ENCODE data around the gene DUOXA2.
"Not testable (repeated sequence)": the region's sequence is repeated elsewhere in the genome, so short reads cannot be mapped to it uniquely, and the experiment has no call there.

DUOXA2 gene

GRCh38 chr15:45097466-45097865 is 16.7 kb upstream of the DUOXA2 start:
- DNase-seq = no peak

DNA sequence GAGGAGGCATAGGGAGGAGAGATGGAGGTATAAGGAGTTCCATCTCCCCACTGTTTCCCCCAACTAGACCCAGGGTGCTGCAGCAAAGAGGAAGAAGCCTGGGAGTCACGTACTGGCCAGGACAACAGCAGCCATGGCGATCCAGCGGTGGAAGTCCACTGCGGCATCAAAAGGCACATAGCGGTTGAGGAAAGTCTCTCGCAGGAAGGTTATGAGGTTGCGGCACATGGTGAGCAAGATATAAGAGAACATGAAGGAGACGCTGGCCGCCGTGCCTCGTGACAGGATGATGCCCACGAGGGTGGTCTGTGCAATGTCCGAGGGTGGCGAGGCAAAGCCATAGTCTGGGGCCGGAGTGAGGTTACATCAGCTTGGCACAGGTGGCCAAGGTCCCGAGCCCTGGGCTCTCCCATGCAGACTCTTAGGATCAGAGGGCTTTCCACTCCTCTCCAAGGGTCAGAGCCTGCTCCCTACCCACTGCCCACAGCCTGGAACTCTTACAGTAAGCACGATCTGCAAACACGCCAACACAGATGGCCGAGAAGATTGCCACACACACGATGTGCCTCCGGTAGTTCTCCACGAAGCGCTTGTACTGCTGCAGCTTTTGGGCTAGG is 14.5 kb upstream of the DUOXA2 start:
- no peak for DNase-seq

DNA sequence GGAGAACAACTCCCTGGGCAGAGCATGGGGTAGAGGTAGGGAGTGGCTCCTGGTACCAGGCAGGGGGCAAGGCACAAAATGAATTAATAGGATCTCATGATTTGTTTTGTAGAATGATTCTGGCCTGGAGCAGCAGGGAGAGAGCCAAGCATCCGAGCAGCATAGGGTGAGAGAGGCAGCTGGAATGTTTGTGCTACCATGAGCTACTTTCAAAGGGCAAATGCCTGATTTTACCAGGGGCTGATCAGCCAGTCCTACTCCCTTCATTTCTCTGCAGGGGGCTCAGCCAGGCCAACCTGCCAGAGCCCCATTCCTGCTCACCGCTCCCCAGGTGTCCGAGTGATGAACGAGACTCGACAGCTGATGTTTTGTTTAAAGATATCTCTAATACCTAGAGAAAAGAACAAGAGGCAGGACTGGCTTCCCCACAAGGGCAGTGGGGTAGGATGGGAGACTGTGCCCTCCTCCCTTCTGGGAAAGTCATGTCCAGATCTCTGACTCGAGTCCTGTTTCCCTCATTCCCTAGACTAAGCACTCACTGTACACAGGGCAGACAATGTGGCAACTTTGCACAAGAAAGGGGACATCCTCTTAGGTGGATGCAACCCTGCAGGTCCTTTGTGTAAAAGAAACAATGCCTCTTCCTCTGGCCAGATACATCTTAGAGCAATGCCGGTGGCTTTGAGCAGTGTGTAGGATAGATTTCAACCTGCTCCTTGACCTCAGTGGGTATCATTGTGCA is 13.1 kb upstream of the DUOXA2 start:
- no peak for DNase-seq

- DNase-seq = no peak
These were observed 12.4 kb upstream of the DUOXA2 start for GRCh38 chr15:45101749-45102148.

DNA sequence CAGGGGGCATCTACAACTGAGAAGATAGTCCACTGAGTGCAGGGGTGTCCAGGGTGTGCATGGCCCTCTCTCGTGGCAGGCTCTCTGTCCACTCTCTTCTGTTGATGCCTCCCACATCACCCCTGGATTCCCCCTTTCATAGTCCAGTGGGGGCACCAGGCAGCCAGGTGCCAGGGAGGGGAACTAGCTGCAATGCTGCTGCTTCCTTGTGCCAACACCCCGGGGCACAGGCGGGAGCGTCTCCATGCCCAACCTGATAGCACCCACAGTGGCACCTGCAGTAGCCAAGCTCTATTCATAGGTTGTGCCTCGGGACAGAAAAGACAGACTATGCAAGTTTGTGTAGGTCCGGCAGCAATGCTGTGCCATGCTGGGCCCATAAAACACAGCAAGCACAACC is 11.9 kb upstream of the DUOXA2 start:
- DNase-seq = no peak

- not testable (repeated sequence) for DNase-seq
These were observed 10.0 kb upstream of the DUOXA2 start for GRCh38 chr15:45104170-45104569.

DNA sequence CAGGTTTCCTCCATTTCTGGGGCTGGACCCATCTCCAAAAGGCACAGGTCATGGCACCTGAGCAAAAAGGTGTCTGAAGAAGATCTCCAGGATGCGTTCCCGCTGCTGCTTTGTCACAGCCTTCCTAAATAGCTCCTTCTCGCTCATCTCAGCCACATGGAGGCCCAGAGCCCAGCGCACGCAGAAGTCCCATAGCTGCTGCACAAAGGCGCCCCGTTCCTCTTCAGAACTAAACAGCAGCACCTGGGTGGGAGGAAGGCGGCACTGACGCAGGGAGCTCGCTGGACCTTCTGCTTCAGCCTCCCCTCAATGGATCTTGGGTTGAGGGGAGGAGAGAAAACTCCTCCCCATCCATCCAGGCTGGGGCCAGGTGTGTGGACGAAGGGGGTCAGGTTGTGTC is 8.5 kb upstream of the DUOXA2 start:
- DNase-seq = no peak

DNA sequence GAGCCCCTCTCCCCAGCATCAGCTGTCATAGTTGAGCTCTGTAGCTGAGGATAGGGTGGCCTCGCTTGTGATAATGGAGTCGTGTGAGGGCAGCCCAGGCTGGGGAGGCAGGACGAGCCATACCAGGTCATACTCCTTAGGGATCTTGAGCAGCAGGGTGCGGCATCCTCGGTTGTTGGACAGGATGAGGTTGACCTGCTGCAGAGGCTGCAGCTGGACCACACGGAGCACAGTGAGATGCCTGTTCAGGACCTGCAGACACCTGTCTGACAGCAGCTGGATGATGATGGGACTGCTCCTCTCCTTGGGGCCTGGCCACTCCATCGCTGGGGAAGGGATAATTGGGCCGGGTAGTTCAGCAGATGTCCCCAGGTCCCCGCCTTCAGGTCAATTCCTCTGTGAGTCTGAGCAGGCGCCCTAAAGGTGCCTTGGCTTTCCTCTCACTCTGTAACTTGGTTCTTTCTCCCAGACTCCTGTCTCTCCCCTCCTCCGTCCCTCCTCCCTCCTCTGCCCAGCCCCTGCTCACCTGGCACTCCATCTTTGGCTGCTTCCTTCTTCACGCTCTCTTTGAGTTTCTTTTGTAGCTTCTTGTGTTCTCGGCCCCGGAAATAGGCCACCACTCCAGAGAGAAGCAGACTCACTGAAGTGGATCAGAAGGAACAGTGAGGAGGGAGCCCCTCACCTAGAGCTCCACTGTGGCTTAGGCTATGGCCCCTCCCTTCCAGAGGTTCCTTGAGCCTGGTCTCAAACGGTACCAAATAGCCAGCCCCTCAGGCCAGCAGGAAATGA is 7.9 kb upstream of the DUOXA2 start:
- DNase-seq = no peak

- no peak for DNase-seq
These were observed 6.0 kb upstream of the DUOXA2 start for GRCh38 chr15:45107941-45108630.

- no peak for DNase-seq
These were observed 3.8 kb upstream of the DUOXA2 start for GRCh38 chr15:45110256-45110820.

- no peak for DNase-seq
These were observed 2.6 kb upstream of the DUOXA2 start for GRCh38 chr15:45111390-45112142.

DNA sequence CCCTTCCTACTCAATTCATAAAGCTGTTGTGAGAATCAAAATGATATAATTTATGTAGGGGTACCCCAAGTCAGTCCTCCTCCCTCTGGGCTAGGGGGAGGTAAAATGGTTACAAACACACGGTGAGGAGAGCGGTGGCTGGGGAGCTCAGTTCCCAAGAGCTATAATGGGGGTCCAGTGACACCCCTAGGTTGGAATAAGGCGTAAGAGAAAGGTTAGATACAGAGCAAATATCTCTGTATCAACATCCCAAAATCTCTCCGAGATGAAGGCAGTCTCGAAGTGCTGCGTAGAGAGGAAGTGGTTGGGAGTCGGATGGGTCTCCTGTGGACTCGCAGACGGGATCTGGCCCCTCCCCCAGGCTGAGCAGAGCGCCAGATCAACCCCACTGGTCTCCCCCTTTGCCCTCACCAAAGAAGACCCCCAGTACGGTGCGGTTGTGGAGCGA is 2.0 kb upstream of the DUOXA2 start:
- DNase-seq = no peak

DNA sequence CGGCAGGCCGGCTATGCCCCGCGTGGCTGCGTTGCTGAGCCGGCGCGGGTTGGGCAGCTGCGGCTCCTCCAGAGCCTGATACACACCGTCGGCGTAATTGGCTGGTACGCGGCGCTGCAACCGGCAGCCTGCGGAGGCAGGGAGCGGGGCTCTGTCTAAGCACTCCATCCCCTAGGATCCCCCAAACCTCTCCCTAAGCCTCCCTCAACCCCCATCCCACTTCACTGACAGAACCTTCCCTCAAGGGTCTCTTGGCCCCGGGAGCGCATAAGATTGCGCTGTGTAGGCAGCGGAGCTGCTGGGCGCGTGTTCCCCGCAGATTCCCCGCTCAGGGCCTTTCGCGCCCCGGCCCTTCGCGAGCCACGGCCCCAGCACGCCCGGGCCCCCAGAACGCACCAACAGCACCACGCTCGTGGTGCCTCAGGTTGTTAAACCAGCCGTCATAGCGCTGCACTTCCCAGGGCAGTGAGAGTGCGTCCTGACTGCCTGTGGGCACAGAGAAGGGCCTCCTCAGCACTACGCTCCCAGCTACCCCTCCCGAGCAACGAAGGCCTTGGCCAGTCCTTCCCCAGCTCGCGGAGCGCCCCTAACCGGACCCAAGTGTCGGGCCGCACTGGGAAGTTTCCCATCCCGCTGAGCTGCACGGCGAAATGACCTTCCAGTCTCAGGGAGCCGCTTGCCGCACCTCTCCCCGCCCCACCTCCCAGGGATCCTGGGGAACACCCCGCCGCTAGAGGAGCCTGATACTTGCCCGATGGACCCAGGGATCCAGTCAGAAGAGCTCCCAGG is 1.3 kb upstream of the DUOXA2 start:
- no peak for DNase-seq

- DNase-seq = no peak
These were observed 641 bp upstream of the DUOXA2 start for GRCh38 chr15:45113380-45113990.

DNA sequence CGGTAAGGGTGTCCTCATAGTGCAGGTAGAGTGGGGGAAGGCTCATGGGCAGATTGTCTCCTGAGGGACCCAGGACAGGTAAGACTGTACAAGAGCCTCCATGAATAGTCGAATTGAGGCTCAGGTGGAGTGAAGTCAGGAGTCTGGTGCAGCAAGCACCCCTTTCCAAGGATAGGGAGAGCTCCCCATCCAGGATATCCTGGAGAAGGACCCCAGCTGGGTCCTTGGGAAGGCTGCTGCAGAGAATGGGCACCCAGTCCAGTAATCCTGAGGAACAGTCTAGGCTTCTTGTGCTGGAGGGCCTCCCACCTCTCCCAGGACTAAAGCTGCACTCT is 592 bp downstream of the DUOXA2 start:
- no peak for DNase-seq

DNA sequence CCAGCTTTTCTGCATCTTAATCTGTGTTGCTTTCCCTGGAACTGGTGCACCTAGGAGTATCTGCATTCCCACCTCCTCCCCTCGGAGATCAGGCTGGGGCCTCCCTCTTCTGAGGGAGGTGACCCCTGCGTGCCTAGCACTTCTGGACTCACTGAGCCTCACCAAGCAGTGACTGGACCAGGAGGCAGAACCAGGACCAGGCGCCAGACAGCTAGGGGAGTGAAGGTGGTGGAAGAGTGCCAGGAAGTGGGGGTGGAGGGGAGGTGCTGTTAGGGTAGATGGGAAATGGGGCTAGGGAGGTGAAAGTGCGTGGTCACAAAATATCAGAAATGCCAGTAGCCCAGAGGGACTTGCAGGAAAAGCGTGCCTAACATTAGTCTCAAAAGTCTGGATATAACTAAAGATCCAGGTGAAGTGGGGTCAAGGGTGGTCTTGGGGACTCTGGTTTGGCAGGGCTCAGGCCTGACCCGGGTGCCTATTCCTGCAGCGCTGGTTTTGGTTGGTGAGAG is 1.2 kb downstream of the DUOXA2 start:
- no peak for DNase-seq

- no peak for DNase-seq
These were observed 1.9 kb downstream of the DUOXA2 start for GRCh38 chr15:45116006-45116481.

DNA sequence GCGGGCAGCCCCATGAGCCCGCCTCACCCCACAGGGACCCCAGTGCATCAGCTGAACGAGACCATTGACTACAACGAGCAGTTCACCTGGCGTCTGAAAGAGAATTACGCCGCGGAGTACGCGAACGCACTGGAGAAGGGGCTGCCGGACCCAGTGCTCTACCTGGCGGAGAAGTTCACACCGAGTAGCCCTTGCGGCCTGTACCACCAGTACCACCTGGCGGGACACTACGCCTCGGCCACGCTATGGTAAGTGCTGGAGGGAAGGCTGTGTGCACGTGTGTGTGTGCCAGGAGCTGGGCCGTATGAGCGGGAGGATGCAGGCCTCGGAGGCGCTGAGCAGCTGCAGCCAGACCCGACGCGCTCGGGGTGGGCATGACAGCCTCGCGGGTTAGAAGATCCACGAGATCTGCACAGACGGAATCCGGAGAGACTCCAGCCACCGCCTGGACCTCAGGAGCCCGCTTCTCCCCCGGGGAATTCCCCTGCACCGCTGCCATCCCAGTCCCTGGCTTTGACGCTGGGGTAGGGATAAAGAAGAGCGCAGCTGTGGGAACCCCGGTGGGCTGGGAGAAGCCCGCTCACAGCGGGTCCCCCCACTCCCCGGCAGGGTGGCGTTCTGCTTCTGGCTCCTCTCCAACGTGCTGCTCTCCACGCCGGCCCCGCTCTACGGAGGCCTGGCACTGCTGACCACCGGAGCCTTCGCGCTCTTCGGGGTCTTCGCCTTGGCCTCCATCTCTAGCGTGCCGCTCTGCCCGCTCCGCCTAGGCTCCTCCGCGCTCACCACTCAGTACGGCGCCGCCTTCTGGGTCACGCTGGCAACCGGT is 2.6 kb downstream of the DUOXA2 start:
- no peak for DNase-seq

DNA sequence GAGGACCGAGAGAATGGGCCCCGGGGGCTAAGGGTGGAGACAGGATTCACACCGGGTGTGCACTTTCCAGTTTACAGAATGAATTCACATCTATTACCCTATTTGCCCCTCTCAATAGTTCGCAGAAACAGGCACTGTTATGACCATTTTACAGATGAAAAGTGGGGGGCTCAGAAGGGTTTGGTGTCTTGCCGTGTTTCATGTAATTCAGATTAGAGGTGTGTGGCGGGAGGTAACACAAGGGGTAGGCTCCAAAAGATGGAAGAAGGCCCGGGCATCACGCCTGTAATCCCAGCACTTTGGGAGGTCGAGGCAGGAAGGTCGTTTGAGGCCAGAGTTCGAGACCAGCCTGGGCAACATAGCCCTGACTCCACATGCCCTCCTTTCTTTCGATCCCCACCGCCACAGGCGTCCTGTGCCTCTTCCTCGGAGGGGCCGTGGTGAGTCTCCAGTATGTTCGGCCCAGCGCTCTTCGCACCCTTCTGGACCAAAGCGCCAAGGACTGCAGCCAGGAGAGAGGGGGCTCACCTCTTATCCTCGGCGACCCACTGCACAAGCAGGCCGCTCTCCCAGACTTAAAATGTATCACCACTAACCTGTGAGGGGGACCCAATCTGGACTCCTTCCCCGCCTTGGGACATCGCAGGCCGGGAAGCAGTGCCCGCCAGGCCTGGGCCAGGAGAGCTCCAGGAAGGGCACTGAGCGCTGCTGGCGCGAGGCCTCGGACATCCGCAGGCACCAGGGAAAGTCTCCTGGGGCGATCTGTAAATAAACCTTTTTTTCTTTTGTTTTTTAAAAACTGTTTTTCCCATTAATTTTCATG is 3.4 kb downstream of the DUOXA2 start:
- DNase-seq = no peak
